MM.1S (cell line): ENCODE measurements around the gene ANKRD65.

Experiments
- DNase-seq: peaks from one replicate; pipeline ENCODE4 v3.0.0-alpha.2; 2015
- H2AFZ ChIP-seq: fragments of 300-600 bp; sonication (generic); 2 replicates; pipeline ENCODE4 v1.6.0; 2016; ENCODE audit warnings: antibody characterized with exemption, low read length
- H3F3A ChIP-seq: fragments of 300-600 bp; sonication (generic); 2 replicates; pipeline ENCODE4 v1.6.1; 2016; ENCODE audit warnings: mild to moderate bottlenecking, antibody characterized with exemption, low read length, moderate library complexity, mixed read lengths; ENCODE audit not compliant: insufficient read depth
- H3K27ac ChIP-seq: fragments of 300-600 bp; sonication (generic); 2 replicates; pipeline ENCODE4 v1.5.1; 2016; ENCODE audit warnings: mild to moderate bottlenecking, low read length
- H3K27me3 ChIP-seq: fragments of 300-600 bp; sonication (generic); replicated peaks from 2 replicates; pipeline ENCODE4 v1.6.0; 2016; ENCODE audit warnings: low read length; ENCODE audit not compliant: insufficient read depth
- H3K36me3 ChIP-seq: fragments of 300-600 bp; sonication (generic); replicated peaks from 2 replicates; pipeline ENCODE4 v1.6.1; 2016; ENCODE audit warnings: mild to moderate bottlenecking, low read length, mixed read lengths; ENCODE audit not compliant: insufficient read depth
- H3K4me1 ChIP-seq: fragments of 300-600 bp; sonication (generic); 2 replicates; pipeline ENCODE4 v1.6.1; 2016; ENCODE audit warnings: low read length, mixed read lengths
- H3K4me2 ChIP-seq: fragments of 300-600 bp; sonication (generic); 2 replicates; pipeline ENCODE4 v1.6.0; 2016; ENCODE audit warnings: low read depth, low read length
- H3K4me3 ChIP-seq: fragments of 300-600 bp; sonication (generic); 2 replicates; pipeline ENCODE4 v1.5.1; 2016; ENCODE audit warnings: low read length, mixed read lengths
- H3K79me2 ChIP-seq: fragments of 300-600 bp; sonication (generic); 2 replicates; pipeline ENCODE4 v1.6.1; 2016; ENCODE audit warnings: mixed run types, low read length, mixed read lengths
- H3K9ac ChIP-seq: fragments of 300-600 bp; sonication (generic); 2 replicates; pipeline ENCODE4 v1.6.1; 2016; ENCODE audit warnings: low read length, mixed read lengths
- H3K9me2 ChIP-seq: fragments of 300-600 bp; sonication (generic); replicated peaks from 2 replicates; pipeline ENCODE4 v1.6.1; 2016; ENCODE audit warnings: mild to moderate bottlenecking, low read length, mixed read lengths; ENCODE audit not compliant: insufficient read depth
- H3K9me3 ChIP-seq: fragments of 300-600 bp; sonication (generic); replicated peaks from 2 replicates; pipeline ENCODE4 v1.6.1; 2016; ENCODE audit warnings: mild to moderate bottlenecking, low read length, mixed read lengths; ENCODE audit not compliant: insufficient read depth
- H4K20me1 ChIP-seq: fragments of 300-600 bp; sonication (generic); 2 replicates; pipeline ENCODE4 v1.6.1; 2016; ENCODE audit warnings: mild to moderate bottlenecking, low read length, moderate library complexity, mixed read lengths; ENCODE audit not compliant: insufficient read depth
- EZH2 ChIP-seq: fragments of 300-600 bp; sonication (generic); optimal IDR thresholded peaks from 2 replicates; pipeline ENCODE3; 2017; ENCODE audit warnings: low read depth, mild to moderate bottlenecking, antibody characterized with exemption, low read length, mixed read lengths
- EZH2phosphoT487 ChIP-seq: fragments of 300-600 bp; sonication (generic); IDR thresholded peaks from 2 replicates; pipeline ENCODE4 v1.6.1; 2018; ENCODE audit warnings: antibody characterized with exemption, low read length
- TF ChIP-seq, protein P1 (sequence below): fragments of 300-600 bp; sonication (generic); IDR thresholded peaks from 2 replicates; pipeline ENCODE4 v1.5.1; 2016; ENCODE audit warnings: antibody characterized with exemption, low read length, mixed read lengths

The ANKRD65 gene

GRCh38 chr1:1390675-1391074 lies 30.4 kb downstream of the ANKRD65 start:
- Histone ChIP-seq H3K79me2 (peaks cover 48% of the 10 kb centered on the region), H3K4me3 (no peak overlapping the region), H3K36me3 (peaks cover 42% of the 10 kb centered on the region), H3K4me2 (no peak overlapping the region), H3K9me3 (no peaks in the 10 kb centered on the region), H4K20me1 (no peaks in the 10 kb centered on the region), H3K4me1 (no peaks in the 10 kb centered on the region), H3K27ac (no peak overlapping the region), H3K9ac (no peak overlapping the region), H3K9me2 (no peaks in the 10 kb centered on the region), H2AFZ (no peak overlapping the region), H3F3A (no peaks in the 10 kb centered on the region), H3K27me3 (no peaks in the 10 kb centered on the region)
- no peak for DNase-seq
- TF ChIP-seq, protein P1, sequence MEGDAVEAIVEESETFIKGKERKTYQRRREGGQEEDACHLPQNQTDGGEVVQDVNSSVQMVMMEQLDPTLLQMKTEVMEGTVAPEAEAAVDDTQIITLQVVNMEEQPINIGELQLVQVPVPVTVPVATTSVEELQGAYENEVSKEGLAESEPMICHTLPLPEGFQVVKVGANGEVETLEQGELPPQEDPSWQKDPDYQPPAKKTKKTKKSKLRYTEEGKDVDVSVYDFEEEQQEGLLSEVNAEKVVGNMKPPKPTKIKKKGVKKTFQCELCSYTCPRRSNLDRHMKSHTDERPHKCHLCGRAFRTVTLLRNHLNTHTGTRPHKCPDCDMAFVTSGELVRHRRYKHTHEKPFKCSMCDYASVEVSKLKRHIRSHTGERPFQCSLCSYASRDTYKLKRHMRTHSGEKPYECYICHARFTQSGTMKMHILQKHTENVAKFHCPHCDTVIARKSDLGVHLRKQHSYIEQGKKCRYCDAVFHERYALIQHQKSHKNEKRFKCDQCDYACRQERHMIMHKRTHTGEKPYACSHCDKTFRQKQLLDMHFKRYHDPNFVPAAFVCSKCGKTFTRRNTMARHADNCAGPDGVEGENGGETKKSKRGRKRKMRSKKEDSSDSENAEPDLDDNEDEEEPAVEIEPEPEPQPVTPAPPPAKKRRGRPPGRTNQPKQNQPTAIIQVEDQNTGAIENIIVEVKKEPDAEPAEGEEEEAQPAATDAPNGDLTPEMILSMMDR: no peak
- TF ChIP-seq EZH2: no peak
- TF ChIP-seq EZH2phosphoT487: no peak

GRCh38 chr1:1388078-1388472 lies 33.0 kb downstream of the ANKRD65 start:
- TF ChIP-seq EZH2phosphoT487 (no peak), EZH2 (no peak)
- TF ChIP-seq, protein P1: no peak

DNA sequence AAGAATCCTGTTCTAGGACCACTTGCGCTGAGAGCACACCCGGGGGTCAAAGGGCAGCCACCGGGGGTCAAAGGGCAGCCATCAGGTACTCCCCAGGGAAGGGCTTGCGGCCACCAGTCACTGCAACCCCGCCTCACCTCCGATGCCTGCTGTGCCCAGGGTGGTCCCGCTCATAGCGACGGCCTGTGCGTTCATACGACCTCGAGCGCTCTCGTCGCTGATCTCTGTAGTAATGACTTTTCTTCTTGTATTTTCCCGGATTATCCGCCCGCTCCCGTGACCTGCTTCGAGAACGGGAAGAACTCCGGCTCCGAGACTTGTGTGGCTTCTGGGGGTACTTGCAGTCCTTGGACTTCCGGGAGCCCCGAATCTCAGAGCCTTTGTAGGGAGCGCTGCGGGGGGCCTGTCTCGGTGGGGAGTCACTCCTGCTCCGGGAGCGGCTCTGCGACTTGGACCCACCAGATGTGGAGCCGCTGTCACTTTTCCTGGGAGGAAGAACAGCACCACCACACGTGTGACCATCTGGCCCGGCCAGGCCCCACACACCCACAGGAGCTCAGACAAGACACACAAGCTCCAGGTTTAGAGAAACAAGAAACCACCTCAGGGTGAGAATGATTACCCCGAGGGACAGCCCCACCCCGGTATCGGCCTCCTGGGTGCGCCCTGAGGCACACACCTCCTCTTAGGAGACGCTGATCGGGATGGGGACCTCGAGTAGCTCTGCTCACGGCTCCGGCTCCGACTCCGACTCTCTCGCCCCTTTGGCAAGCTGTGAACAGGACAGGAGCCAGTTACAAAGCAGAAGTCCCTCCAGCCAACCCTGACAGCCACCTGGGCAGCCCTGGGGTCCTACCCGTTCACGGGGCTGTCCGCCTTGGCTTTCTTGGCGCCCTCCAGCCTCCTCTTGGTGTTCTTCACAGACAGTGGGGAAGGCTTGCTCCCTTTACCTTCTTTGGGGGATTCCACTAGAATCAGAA lies 33.7 kb downstream of the ANKRD65 start:
- Histone ChIP-seq H3K9me2 (no peaks in the 10 kb centered on the region), H4K20me1 (no peaks in the 10 kb centered on the region), H3K79me2 (peaks cover 23% of the 10 kb centered on the region), H3K4me2 (no peak overlapping the region), H3K27ac (no peak overlapping the region), H2AFZ (no peak overlapping the region), H3K27me3 (no peaks in the 10 kb centered on the region), H3K9me3 (no peaks in the 10 kb centered on the region), H3K4me1 (no peaks in the 10 kb centered on the region), H3K36me3 (peaks cover 30% of the 10 kb centered on the region), H3F3A (no peaks in the 10 kb centered on the region), H3K9ac (no peak overlapping the region), H3K4me3 (no peak overlapping the region)
- TF ChIP-seq, protein P1: no peak
- no peak for TF ChIP-seq EZH2phosphoT487
- no peak for TF ChIP-seq EZH2
- no peak for DNase-seq

More at GRCh38 chr1:1388078-1388472, 33.0 kb downstream of the ANKRD65 start:
- Histone ChIP-seq H3K9me3 (no peaks in the 10 kb centered on the region), H3K4me2 (no peak overlapping the region), H3K36me3 (peaks cover 37% of the 10 kb centered on the region), H4K20me1 (no peaks in the 10 kb centered on the region), H3K79me2 (peaks cover 28% of the 10 kb centered on the region), H2AFZ (no peak overlapping the region), H3F3A (no peaks in the 10 kb centered on the region), H3K4me1 (no peaks in the 10 kb centered on the region), H3K27ac (no peak overlapping the region), H3K4me3 (no peak overlapping the region), H3K9ac (no peak overlapping the region), H3K27me3 (no peaks in the 10 kb centered on the region), H3K9me2 (no peaks in the 10 kb centered on the region)
- DNase-seq: no peak
